GM21381 (cell line): ENCODE data around the gene FAM120B.
"Not testable (repeated sequence)": the region's sequence is repeated elsewhere in the genome, so short reads cannot be mapped to it uniquely, and the experiment has no call there.

Experiments
- ATAC-seq: cut with Tn5 transposase; IDR thresholded peaks from one replicate; pipeline ENCODE4 v1.9.1; 2021; ENCODE audit warnings: mild to moderate bottlenecking, moderate library complexity; ENCODE audit not compliant: unreplicated experiment

Gene FAM120B

DNA sequence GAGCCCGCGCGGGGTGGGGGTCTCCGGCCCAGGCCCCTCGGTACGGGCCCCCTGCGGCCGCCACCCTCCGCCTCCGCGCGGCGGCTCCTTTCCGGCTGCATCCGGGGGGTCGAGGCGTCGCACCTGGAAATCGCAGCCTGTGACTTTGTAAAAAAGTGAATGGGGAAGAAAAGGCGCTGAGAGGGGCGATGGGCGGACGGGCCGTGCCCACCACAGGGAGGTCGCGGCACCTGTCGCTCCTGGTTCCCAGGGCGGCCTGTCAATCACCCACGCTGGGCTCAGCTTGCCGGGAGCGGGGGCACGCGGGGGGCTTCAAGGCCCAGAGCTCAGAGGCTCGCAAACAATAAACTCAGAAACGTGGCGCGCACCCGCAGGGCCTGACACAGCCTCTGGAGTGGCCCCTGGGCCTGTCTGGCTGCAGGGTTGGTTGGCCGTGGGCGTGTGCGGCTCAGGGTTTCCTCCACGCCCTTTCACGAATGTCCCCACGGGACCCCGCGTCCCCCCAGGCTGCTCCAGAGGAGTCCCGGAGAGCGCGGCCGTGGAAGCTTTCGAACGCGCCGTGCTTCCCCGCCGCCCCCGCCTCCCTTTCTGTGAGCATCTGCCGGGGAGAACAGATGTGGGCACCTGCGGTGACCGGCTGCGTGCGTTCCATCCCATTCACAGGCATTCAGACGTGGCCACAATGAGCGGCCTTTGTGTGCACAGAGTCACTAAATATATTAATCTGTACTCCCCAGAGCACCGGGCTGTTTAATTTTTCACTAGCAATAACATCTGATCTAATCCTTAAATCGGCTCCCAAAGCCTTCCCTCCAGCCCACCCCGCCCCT lies 9.6 kb upstream of the FAM120B start:
- no peak for ATAC-seq

GRCh38 chr6:170297576-170298330 lies 8.8 kb upstream of the FAM120B start:
- no peak for ATAC-seq

DNA sequence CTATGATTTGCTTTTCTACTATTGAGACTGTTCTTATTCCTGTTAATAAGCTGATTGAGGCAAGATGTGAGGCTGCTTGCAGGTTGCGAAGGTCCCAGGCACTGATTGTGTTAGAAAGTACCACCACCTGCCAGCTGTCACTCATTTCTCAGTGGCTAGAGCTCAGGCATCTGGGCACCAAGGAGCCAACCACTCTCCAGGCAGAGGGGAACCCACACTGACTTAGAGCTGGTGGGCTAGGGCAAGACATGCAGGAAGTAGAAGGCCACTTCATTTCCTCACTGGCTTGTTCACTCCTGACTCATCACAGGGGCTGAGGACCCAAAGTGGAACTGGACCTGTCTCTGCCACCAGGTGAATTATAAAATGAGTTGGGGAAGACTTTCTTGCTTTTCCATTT lies 7.9 kb upstream of the FAM120B start:
- no peak for ATAC-seq

DNA sequence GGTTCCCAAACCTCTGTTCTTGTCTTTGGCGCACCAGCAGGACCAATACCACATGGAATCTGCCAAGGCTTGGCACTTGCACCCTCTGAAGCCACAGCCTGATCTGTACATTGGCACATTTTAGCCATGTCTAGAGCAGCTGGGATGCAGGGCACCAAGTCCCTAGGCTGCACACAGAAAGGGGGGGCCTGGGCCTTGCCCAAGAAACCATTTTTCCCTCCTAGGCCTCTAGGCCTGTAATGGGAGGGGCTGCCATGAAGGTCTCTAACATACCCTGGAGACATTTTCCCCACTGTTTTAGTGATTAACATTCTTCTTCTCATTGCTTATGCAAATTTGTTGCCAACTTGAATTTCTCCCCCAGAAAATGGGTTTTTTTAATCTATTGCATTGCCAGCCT lies 5.4 kb upstream of the FAM120B start:
- no peak for ATAC-seq

- ATAC-seq, result no peak
Observed at GRCh38 chr6:170305805-170306323, 694 bp upstream of the FAM120B start.

DNA sequence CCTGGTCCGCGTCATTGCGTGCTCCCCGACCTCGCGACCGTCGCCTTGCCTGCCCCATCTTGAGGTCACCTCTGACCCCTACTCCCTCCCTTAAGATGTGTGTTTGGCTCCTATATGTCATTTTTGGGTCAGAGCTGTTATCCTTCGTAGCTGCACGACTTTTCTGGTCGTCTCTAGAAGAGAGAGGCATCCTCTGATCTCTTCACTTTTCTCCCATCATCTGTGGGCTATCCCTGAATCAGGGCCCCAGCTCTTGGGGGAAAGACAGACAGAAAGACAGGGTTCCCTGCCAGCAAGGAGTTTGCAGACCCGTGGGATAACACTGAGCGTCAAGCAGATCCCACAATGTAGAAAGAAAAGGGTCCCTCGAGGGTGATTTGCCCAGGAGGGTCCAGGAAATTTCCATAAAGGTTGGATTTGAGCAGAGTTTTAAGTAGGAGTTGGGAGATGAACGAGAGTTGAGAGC lies 555 bp downstream of the FAM120B start:
- ATAC-seq, result no peak

- no peak for ATAC-seq
Observed at GRCh38 chr6:170308761-170309160, 2.2 kb downstream of the FAM120B start.

- no peak for ATAC-seq
Observed at GRCh38 chr6:170311696-170312095, 5.1 kb downstream of the FAM120B start.

GRCh38 chr6:170312876-170313275 lies 6.3 kb downstream of the FAM120B start:
- no peak for ATAC-seq

DNA sequence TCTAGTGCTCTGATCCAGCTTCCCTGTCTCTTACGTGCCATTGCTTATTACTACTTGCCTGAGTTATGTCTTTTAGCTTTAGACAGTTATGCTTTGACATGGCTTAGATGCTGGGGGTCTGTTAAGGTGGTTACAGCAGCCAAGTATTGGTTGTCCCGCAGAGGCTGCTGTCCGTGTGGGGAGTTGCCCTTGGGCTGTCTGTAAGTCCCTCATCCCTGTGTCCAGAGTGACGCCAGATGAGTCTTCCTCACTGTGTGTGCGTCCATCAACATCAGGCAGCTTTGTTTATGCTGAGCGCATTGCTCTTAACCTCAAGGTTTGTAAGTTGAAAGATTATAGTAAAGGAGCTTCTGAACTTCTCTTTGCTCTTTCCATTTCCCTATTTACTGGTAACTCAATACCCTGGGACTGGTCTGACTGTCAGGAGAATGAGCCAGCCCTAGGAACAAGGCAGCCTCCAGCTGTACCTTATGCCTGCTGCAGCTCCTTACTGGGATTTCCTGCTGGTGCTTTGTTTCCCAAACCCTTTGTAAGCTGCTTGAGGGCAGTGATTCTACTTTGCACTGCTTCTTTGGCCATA lies 7.2 kb downstream of the FAM120B start:
- ATAC-seq, result no peak

DNA sequence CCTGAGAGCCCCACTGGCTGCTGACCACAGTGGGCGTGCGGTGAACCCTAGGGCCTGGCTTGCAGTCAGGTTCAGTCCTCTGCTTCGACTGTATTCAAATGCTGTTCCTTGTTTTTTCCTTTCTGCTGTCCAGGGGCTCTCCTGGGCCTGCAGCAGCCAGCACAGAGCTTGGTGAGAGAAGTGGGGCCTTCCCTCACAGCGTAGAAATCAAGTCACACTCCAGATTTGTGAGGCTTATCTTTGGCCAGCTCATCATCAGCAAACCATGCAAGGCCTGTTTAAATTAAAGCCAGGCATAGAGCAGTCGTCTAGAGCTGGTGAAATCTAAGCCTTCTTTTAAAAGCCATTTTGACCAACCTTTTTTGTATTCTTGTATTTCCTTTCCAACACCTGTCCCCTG lies 8.4 kb downstream of the FAM120B start:
- no peak for ATAC-seq

- ATAC-seq, result no peak
Observed at GRCh38 chr6:170316071-170316470, 9.5 kb downstream of the FAM120B start.

- no peak for ATAC-seq
Observed at GRCh38 chr6:170317076-170317475, 10.5 kb downstream of the FAM120B start.

- no peak for ATAC-seq
Observed at GRCh38 chr6:170317718-170318117, 11.2 kb downstream of the FAM120B start.

GRCh38 chr6:170329321-170329720 lies 22.8 kb downstream of the FAM120B start:
- no peak for ATAC-seq

DNA sequence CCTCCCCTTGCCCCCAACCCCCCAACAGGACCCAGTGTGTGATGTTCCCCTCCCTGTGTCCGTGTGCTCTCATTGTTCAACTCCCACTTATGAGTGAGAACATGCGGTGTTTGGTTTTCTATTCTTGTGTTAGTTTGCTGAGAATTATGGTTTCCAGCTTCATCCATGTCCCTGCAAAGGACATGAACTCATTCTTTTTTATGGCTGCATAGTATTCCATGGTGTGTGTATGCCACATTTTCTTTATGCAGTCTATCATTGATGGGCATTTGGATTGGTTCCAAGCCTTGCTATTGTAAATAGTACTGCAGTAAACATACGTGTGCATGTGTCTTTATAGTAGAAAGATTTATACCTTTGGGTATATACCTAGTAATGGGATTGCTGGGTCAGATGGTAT lies 28.6 kb downstream of the FAM120B start:
- ATAC-seq, result not testable (repeated sequence)

GRCh38 chr6:170344631-170345576 lies 38.3 kb downstream of the FAM120B start:
- ATAC-seq, result no peak

DNA sequence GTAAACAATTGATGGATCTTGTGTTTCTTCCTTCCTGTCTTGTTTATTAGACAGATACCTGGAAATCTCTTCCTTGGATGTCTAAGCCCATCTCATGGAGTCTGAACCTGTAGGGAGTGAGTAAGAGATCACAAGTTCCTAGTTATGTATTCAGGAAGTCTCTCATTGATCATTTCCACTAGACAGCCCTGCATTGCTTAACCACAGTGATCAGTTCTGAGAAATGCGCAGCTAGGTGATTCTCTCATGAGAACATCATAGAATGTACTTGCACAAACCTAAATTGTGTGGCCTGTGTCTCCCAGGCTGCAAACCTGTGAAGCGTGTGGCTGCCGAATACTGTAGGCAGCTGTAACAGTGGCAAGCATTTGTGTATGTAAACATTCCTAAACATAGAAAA lies 39.1 kb downstream of the FAM120B start:
- no peak for ATAC-seq

- ATAC-seq, result no peak
Observed at GRCh38 chr6:170346649-170347048, 40.1 kb downstream of the FAM120B start.

- no peak for ATAC-seq
Observed at GRCh38 chr6:170347091-170347490, 40.5 kb downstream of the FAM120B start.
